Calu3 (cell line): ENCODE data around the gene NR2F6. TPM values are rescaled to one million over a fixed set of nuclear protein-coding genes. Genes with fewer than 3 reads are reported as not detected.

Experiments
- BruUV-seq: library from RNA; stranded (reverse); fragments of 400-500 nt; replicated peaks from 2 replicates; lab custom pipeline; 2021; lab: Mats Ljungman, UMichigan
- CTCF ChIA-PET: fragments of 300-600 bp; sonication (Branson Sonifier 250); formaldehyde crosslinking; loops from one replicate; lab custom pipeline; 2022; ENCODE audit warnings: antibody characterized with exemption; lab: Charles Lee
- DNase-seq: peaks from one replicate; pipeline ENCODE4 v3.0.0; 2022
- H3K27ac Mint-ChIP-seq: one replicate; pipeline ENCODE4 v1.8.0; 2022; ENCODE audit warnings: mixed read lengths; ENCODE audit not compliant: unreplicated experiment
- H3K27me3 Mint-ChIP-seq: one replicate; pipeline ENCODE4 v1.8.0; 2022; ENCODE audit warnings: mixed read lengths; ENCODE audit not compliant: unreplicated experiment
- H3K36me3 Mint-ChIP-seq: one replicate; pipeline ENCODE4 v1.8.0; 2022; ENCODE audit warnings: mild to moderate bottlenecking, moderate library complexity, mixed read lengths; ENCODE audit not compliant: insufficient read depth, unreplicated experiment
- H3K4me1 Mint-ChIP-seq: one replicate; pipeline ENCODE4 v1.8.0; 2022; ENCODE audit warnings: mild to moderate bottlenecking, low read depth, mixed read lengths; ENCODE audit not compliant: unreplicated experiment
- H3K4me3 Mint-ChIP-seq: one replicate; pipeline ENCODE4 v1.8.0; 2022; ENCODE audit warnings: mild to moderate bottlenecking, low read depth, moderate library complexity, mixed read lengths; ENCODE audit not compliant: unreplicated experiment
- H3K9me3 Mint-ChIP-seq: one replicate; pipeline ENCODE4 v1.8.0; 2022; ENCODE audit warnings: low read depth, mixed read lengths; ENCODE audit not compliant: unreplicated experiment
- intact Hi-C: fragments of 100-400 bp; cut with micrococcal nuclease; formaldehyde crosslinking; loops from one replicate; pipeline ENCODE4 v1.10.0; 2022; ENCODE audit not compliant: unreplicated experiment
- total RNA-seq: library from RNA; stranded (reverse); gene quantifications from 2 replicates; pipeline ENCODE4 v1.2.3, GENCODE V29; 2022
- TF ChIP-seq, protein P1 (sequence below): fragments of 200-600 bp; IDR thresholded peaks from one replicate; pipeline ENCODE4 v1.8.0; 2022; ENCODE audit warnings: antibody characterized with exemption; ENCODE audit not compliant: unreplicated experiment

The NR2F6 gene
- total RNA-seq, 1 experiment from 2014 or later = 34.6 TPM

DNA sequence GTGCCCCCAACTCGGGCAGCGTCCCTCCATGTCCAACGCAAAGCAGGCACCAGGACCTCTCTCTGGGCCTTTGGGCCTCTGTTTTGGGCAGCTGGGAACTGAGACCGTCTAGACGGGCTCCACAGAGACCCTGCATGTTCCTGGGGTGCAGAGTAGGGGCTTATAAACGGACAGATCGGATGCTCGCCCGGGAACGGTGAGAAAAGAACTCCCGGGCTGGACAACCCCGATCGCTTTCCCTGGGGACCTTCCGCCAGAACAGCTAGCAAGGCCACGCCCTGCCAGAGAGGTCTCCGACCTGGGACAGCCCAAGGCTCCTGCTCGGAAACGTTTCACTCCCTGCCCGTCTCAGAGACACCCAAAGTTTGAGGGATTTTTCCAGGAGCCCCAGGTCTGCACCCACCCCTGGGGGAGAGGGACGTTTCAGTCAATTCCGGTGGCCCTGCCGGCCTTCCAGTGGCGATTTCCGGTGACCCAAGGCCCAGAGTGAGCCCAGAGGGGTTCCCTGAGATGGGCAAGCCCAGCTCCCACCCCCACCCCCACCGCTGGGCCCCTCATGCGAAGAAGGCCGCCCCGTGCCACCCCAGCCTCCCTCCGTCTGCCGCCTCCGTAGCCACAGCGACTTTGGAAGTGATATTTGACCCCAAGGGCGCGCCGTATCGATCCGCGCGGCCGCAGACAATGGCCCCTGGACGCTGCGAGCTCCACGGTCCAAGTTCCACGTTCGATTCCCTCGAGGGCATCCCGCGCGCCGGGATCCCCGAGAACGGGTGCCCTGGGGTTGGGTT lies 1.7 kb downstream of the NR2F6 start:
- TF ChIP-seq, protein P1, sequence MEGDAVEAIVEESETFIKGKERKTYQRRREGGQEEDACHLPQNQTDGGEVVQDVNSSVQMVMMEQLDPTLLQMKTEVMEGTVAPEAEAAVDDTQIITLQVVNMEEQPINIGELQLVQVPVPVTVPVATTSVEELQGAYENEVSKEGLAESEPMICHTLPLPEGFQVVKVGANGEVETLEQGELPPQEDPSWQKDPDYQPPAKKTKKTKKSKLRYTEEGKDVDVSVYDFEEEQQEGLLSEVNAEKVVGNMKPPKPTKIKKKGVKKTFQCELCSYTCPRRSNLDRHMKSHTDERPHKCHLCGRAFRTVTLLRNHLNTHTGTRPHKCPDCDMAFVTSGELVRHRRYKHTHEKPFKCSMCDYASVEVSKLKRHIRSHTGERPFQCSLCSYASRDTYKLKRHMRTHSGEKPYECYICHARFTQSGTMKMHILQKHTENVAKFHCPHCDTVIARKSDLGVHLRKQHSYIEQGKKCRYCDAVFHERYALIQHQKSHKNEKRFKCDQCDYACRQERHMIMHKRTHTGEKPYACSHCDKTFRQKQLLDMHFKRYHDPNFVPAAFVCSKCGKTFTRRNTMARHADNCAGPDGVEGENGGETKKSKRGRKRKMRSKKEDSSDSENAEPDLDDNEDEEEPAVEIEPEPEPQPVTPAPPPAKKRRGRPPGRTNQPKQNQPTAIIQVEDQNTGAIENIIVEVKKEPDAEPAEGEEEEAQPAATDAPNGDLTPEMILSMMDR = no peak
- CTCF ChIA-PET = no interaction called here
- TSS peak; percentile 27 for BruUV-seq
- Mint-ChIP-seq H3K27me3 (no peaks in the 10 kb centered on the region), H3K9me3 (no peaks in the 10 kb centered on the region), H3K4me1 (peaks cover 43% of the 10 kb centered on the region), H3K27ac (peak overlapping the region; percentile 56), H3K4me3 (peak overlapping the region; percentile 84), H3K36me3 (peaks cover 38% of the 10 kb centered on the region)
- peak; percentile 30 for DNase-seq
- intact Hi-C loops = no loop called here

- H3K27me3 Mint-ChIP-seq = no peaks in the 10 kb centered on the region
- H3K4me1 Mint-ChIP-seq = peaks cover 36% of the 10 kb centered on the region
- no TSS peak for BruUV-seq
- CTCF ChIA-PET = no interaction called here
- intact Hi-C loops = no loop called here
- peak; percentile 6 for DNase-seq
- peak overlapping the region; percentile 79 for H3K27ac Mint-ChIP-seq
- no peaks in the 10 kb centered on the region for H3K9me3 Mint-ChIP-seq
- peaks cover 39% of the 10 kb centered on the region for H3K36me3 Mint-ChIP-seq
- peak overlapping the region; percentile 84 for H3K4me3 Mint-ChIP-seq
- TF ChIP-seq, protein P1 = no peak
Observed at GRCh38 chr19:17243211-17243829, 2.4 kb downstream of the NR2F6 start.

GRCh38 chr19:17242431-17243208 lies 3.1 kb downstream of the NR2F6 start:
- H3K9me3 Mint-ChIP-seq = no peaks in the 10 kb centered on the region
- peak overlapping the region; percentile 79 for H3K27ac Mint-ChIP-seq
- peaks cover 29% of the 10 kb centered on the region for H3K4me1 Mint-ChIP-seq
- BruUV-seq = no TSS peak
- no peaks in the 10 kb centered on the region for H3K27me3 Mint-ChIP-seq
- DNase-seq = no peak
- TF ChIP-seq, protein P1 = no peak
- intact Hi-C loops = no loop called here
- CTCF ChIA-PET = interaction anchor here (0.7 kb wide), 1 partner anchor 85 kb away, joined by 3 read pairs; no protein-coding TSS in a partner anchor
- H3K36me3 Mint-ChIP-seq = peaks cover 44% of the 10 kb centered on the region
- peak overlapping the region; percentile 84 for H3K4me3 Mint-ChIP-seq

GRCh38 chr19:17240826-17241399 lies 4.8 kb downstream of the NR2F6 start:
- H3K9me3 Mint-ChIP-seq = no peaks in the 10 kb centered on the region
- no peak for DNase-seq
- H3K36me3 Mint-ChIP-seq = peaks cover 37% of the 10 kb centered on the region
- no peaks in the 10 kb centered on the region for H3K27me3 Mint-ChIP-seq
- H3K4me3 Mint-ChIP-seq = no peak overlapping the region
- CTCF ChIA-PET = no interaction called here
- no TSS peak for BruUV-seq
- peaks cover 15% of the 10 kb centered on the region for H3K4me1 Mint-ChIP-seq
- H3K27ac Mint-ChIP-seq = no peak overlapping the region
- TF ChIP-seq, protein P1 = no peak
- intact Hi-C loops = no loop called here
